ENCODE results near the gene ACBD6.

GRCh38 chr1:180548686-180549317, 46.4 kb upstream of the ACBD6 start:
- TF ChIP-seq CTCF (IDR thresholded peaks at IDR 0.05) (no peak), POLR2A (IDR thresholded peaks at IDR 0.05) (no peak), POLR2AphosphoS5 (IDR thresholded peaks at IDR 0.05) (no peak)

All from breast epithelium (tissue), 3 donors.